GM12878 (cell line): Measurements from ENCODE around the gene SKAP1. TPM values are rescaled to one million over a fixed set of nuclear protein-coding genes. Genes with fewer than 3 reads are reported as not detected.

Experiments
- ATAC-seq: fragments of 200-7000 bp; cut with Tn5 transposase; 3 replicates; pipeline ENCODE4 v1.9.1; 2020; ENCODE audit warnings: mild to moderate bottlenecking, moderate library complexity
- BruUV-seq: library from RNA; stranded (reverse); fragments of 400-500 nt; replicated peaks from 2 replicates; lab custom pipeline; 2021; lab: Mats Ljungman, UMichigan
- CTCF ChIA-PET: fragments of 300-600 bp; sonication (Branson Sonifier 250); formaldehyde crosslinking; extraction: SDS; loops from one replicate; lab custom pipeline; 2021; ENCODE audit warnings: inconsistent platforms; lab: Yijun Ruan, JAX
- POLR2A ChIA-PET: fragments of 350-600 bp; formaldehyde crosslinking; extraction: SDS; loops from one replicate; lab custom pipeline; 2021; ENCODE audit warnings: inconsistent platforms; lab: Charles Lee
- RAD21 ChIA-PET: fragments of 300-600 bp; sonication (Branson Sonifier 250); formaldehyde crosslinking; loops from one replicate; lab custom pipeline; 2023; ENCODE audit warnings: antibody characterized with exemption; ENCODE audit not compliant: unreplicated experiment; lab: Charles Lee
- SMC1A ChIA-PET: fragments of 300-600 bp; sonication (Branson Sonifier 250); formaldehyde crosslinking; loops from one replicate; lab custom pipeline; 2023; ENCODE audit not compliant: unreplicated experiment, uncharacterized antibody; lab: Charles Lee
- DNase-seq: peaks from one replicate; pipeline ENCODE4 v3.0.0-alpha.2; 2011; ENCODE audit warnings: low read depth, low spot score
- FAIRE-seq: peaks from 3 replicates; lab custom pipeline; 2011; peaks lifted over from hg19 to GRCh38; lab: Jason Lieb, UNC
- H2AFZ ChIP-seq: 2 replicates; pipeline ENCODE4 v1.6.0; 2011; ENCODE audit warnings: low read depth, low read length, control low read depth; ENCODE audit not compliant: control insufficient read depth
- H3K27ac ChIP-seq: 2 replicates; pipeline ENCODE4 v1.5.1; 2011; ENCODE audit warnings: control low read depth; ENCODE audit not compliant: control insufficient read depth, insufficient read depth
- H3K27me3 ChIP-seq, 2 experiments: replicated peaks in 1 of 2; 2 replicates each; pipeline versions ENCODE4 v1.6.0 to v1.6.1; 2011; ENCODE audit warnings: low read length in 1 of 2; ENCODE audit not compliant: control insufficient read depth in 2 of 2, insufficient read depth in 2 of 2
- H3K36me3 ChIP-seq, 2 experiments: 2 replicates each; pipeline ENCODE4 v1.5.1; 2011; ENCODE audit warnings: low read length in 1 of 2; ENCODE audit not compliant: control insufficient read depth in 2 of 2, insufficient read depth in 2 of 2
- H3K4me1 ChIP-seq: 2 replicates; pipeline ENCODE4 v1.6.1; 2011; ENCODE audit warnings: mild to moderate bottlenecking, low read length, moderate library complexity, mixed read lengths; ENCODE audit not compliant: control insufficient read depth, insufficient read depth
- H3K4me2 ChIP-seq: 2 replicates; pipeline ENCODE4 v1.6.0; 2011; ENCODE audit warnings: control low read depth; ENCODE audit not compliant: control insufficient read depth, insufficient read depth
- H3K4me3 ChIP-seq: fragments of 200-600 bp; sonication (generic); 2 replicates; pipeline ENCODE4 v1.5.1; 2016
- H3K79me2 ChIP-seq: 2 replicates; pipeline ENCODE4 v1.6.0; 2011; ENCODE audit warnings: low read length; ENCODE audit not compliant: control insufficient read depth, insufficient read depth
- H3K9ac ChIP-seq: 2 replicates; pipeline ENCODE4 v1.8.0; 2011; ENCODE audit warnings: low read length, control low read depth, mixed read lengths; ENCODE audit not compliant: control insufficient read depth, insufficient read depth
- H3K9me3 ChIP-seq: replicated peaks from 3 replicates; pipeline ENCODE4 v1.5.1; 2011; ENCODE audit warnings: mild to moderate bottlenecking, low read length; ENCODE audit not compliant: control insufficient read depth, insufficient read depth
- H4K20me1 ChIP-seq: 2 replicates; pipeline ENCODE4 v1.6.0; 2011; ENCODE audit not compliant: control insufficient read depth, insufficient read depth
- BCL3 ChIP-seq: IDR thresholded peaks from 2 replicates; pipeline ENCODE4 v1.6.1; 2011; ENCODE audit warnings: borderline replicate concordance, low read depth, mild to moderate bottlenecking, moderate library complexity, low read length; ENCODE audit not compliant: insufficient read depth, poor library complexity, severe bottlenecking
- BHLHE40 ChIP-seq, 2 experiments: fragments of 450-650 bp in 1 of 2; IDR thresholded peaks; 2 replicates each; pipeline ENCODE4 v1.6.1; 2011 to 2017; ENCODE audit warnings: low read depth in 2 of 2, borderline replicate concordance in 1 of 2, improper control_type of control experiment in 1 of 2, low read length in 1 of 2, mild to moderate bottlenecking in 1 of 2
- CREM ChIP-seq: IDR thresholded peaks from 2 replicates; pipeline ENCODE4 v1.6.1; 2014; ENCODE audit warnings: antibody characterized with exemption, low read depth
- MTA2 ChIP-seq: fragments of 450-650 bp; IDR thresholded peaks from 2 replicates; pipeline ENCODE4 v1.6.1; 2016; ENCODE audit warnings: low read depth, mild to moderate bottlenecking, moderate library complexity
- POLR2A ChIP-seq: IDR thresholded peaks from 2 replicates; pipeline ENCODE4 v1.6.1; 2011; ENCODE audit warnings: low read depth, mild to moderate bottlenecking, low read length
- POLR2AphosphoS5 ChIP-seq: IDR thresholded peaks from 2 replicates; pipeline ENCODE4 v1.6.1; 2011; ENCODE audit warnings: mild to moderate bottlenecking, low read length, inconsistent platforms
- WGBS: methylation state at CpG from one replicate; pipeline ENCODE4 v1.1.6; 2016; ENCODE audit warnings: low lambda C conversion rate; ENCODE audit not compliant: insufficient replicate concordance, insufficient coverage; ENCODE audit errors: missing lambda C conversion rate; 5-methylcytosine and 5-hydroxymethylcytosine counted together
- in situ Hi-C: fragments of 300-500 bp; cut with MboI; formaldehyde crosslinking; loops from 9 replicates; pipeline ENCODE4 v1.14.3; 2018; ENCODE audit warnings: mixed read lengths
- intact Hi-C: fragments of 100-400 bp; cut with micrococcal nuclease; formaldehyde crosslinking; loops from one replicate; pipeline ENCODE4 v1.14.2; 2022; ENCODE audit not compliant: unreplicated experiment
- polyA plus RNA-seq, 11 experiments: library from polyadenylated mRNA; depleted of rRNA in 4 of 11; unstranded in 6 of 11; stranded (reverse) in 5 of 11; fragments of >200 nt; fragmentation: Nextera tagmentation in 4 of 11; fragmentation: Illumina TruSeq in 1 of 11; extraction: Ambion mirVana in 4 of 11; extraction: Trizol in 1 of 11; gene quantifications; 1 replicate in 1 of 11; 2 replicates in 10 of 11; pipeline versions ENCODE4 v1.2.1 to v1.2.3, GENCODE V29; 2011 to 2016; ENCODE audit warnings: inconsistent platforms in 2 of 11, missing spikeins in 2 of 11, low read depth in 1 of 11
- total RNA-seq, 4 experiments: library from RNA; depleted of rRNA in 3 of 4; stranded (reverse); fragments of >200 nt in 3 of 4; fragmentation: Illumina TruSeq in 1 of 4; extraction: Trizol in 1 of 4; gene quantifications; 2 replicates each; pipeline versions ENCODE4 v1.2.1 to v1.2.3, GENCODE V29; 2013 to 2021

Gene SKAP1
- total and polyA plus RNA-seq, 10 of the 15 experiments (the other 5 are each of a cell fraction or from before 2014, with no cell fraction given) = 17.1 to 97.6 (median 35.9) TPM

- TF ChIP-seq CREM = no peak
These were observed 301.6 kb downstream of the SKAP1 start (continued) for GRCh38 chr17:48128400-48128799.

- Histone ChIP-seq H3K27me3 (no peaks in the 10 kb centered on the region), H3K27ac (no peak overlapping the region), H3K79me2 (no peaks in the 10 kb centered on the region), H4K20me1 (no peaks in the 10 kb centered on the region; the same call in 1 of the 2 replicates), H3K4me3 (no peak overlapping the region), H3K9me3 (no peaks in the 10 kb centered on the region), H3K9ac (no peak overlapping the region), H2AFZ (no peak overlapping the region), H3K4me1 (no peaks in the 10 kb centered on the region), H3K4me2 (no peak overlapping the region), H3K36me3 (peaks cover 6 to 11% of the 10 kb centered on the region in 2 experiments)
- no TSS peak for BruUV-seq
- SMC1A ChIA-PET = interaction anchor here (16.1 kb wide), 1 partner anchor 49 kb away, joined by 205 read pairs; no protein-coding TSS in a partner anchor
- CTCF ChIA-PET = interaction anchor here (5.3 to 33.4 kb wide), 5 partner anchors 13 to 101 kb away, joined by 32 to 525 read pairs (median 102); partner anchors contain the start of gene SNX11
- ATAC-seq = no peak
- FAIRE-seq = no peak
- no peak for DNase-seq
- TF ChIP-seq BHLHE40 (IDR thresholded peaks at IDR 0.05; ENCODE audit: borderline replicate concordance in 1 of 2, low read depth in 2 of 2, low read length in 1 of 2) (no peak), BCL3 (peak; percentile 33), POLR2AphosphoS5 (peak; percentile 37; the same call in 1 of the 2 replicates), MTA2 (no peak), POLR2A (peak; percentile 54; the same call in 1 of the 2 replicates)
- POLR2A ChIA-PET = interaction anchor here (0.6 kb wide), 2 partner anchors 36 to 70 kb away, joined by 3 read pairs; no protein-coding TSS in a partner anchor
- RAD21 ChIA-PET = interaction anchor here (3.1 kb wide), 1 partner anchor 15 kb away, joined by 16 read pairs; no protein-coding TSS in a partner anchor
- 76% methylated on average over 9 of the region's 9 CpGs for WGBS
- in situ Hi-C loops (no loop called here), intact Hi-C loops (no loop called here)
These were observed 302.5 kb downstream of the SKAP1 start for GRCh38 chr17:48127371-48128051.
